SJSA1 (cell line): ENCODE measurements around the gene IZUMO3. TPM values are rescaled to one million over a fixed set of nuclear protein-coding genes. Genes with fewer than 3 reads are reported as not detected.

Experiments
- DNase-seq, 2 experiments: peaks; one replicate each; pipeline ENCODE4 v3.0.0-alpha.2; 2015 to 2020; ENCODE audit warnings: low spot score in 2 of 2, low read depth in 1 of 2
- H3K27ac ChIP-seq: fragments of 250-450 bp; sonication (Bioruptor Pico); 2 replicates; pipeline ENCODE4 v1.5.1; 2020; ENCODE audit warnings: mild to moderate bottlenecking, moderate library complexity
- H3K27me3 ChIP-seq: fragments of 250-450 bp; sonication (Bioruptor Pico); replicated peaks from 2 replicates; pipeline ENCODE4 v1.5.1; 2020; ENCODE audit warnings: mild to moderate bottlenecking, moderate library complexity
- H3K36me3 ChIP-seq: fragments of 250-450 bp; sonication (Bioruptor Pico); 2 replicates; pipeline ENCODE4 v1.5.1; 2020; ENCODE audit warnings: mild to moderate bottlenecking
- H3K4me1 ChIP-seq: fragments of 250-450 bp; sonication (Bioruptor Pico); replicated peaks from 2 replicates; pipeline ENCODE4 v1.6.1; 2021; ENCODE audit warnings: mild to moderate bottlenecking
- H3K4me3 ChIP-seq: fragments of 250-450 bp; sonication (Bioruptor Pico); 2 replicates; pipeline ENCODE4 v1.5.1; 2020; ENCODE audit warnings: mild to moderate bottlenecking
- H3K9me3 ChIP-seq: fragments of 250-450 bp; sonication (Bioruptor Pico); replicated peaks from 2 replicates; pipeline ENCODE4 v1.5.1; 2020; ENCODE audit warnings: mild to moderate bottlenecking
- total RNA-seq: library from RNA; depleted of rRNA; stranded (reverse); fragments of >200 nt; shearing (Covaris generic); gene quantifications from 2 replicates; pipeline ENCODE4 v1.2.3, GENCODE V29; 2014

IZUMO3 gene
- total RNA-seq, 1 experiment from 2014 or later, result not detected

GRCh38 chr9:24509850-24510249, 35.8 kb downstream of the IZUMO3 start:
- Histone ChIP-seq H3K4me1 (no peaks in the 10 kb centered on the region), H3K4me3 (no peak overlapping the region), H3K27ac (no peak overlapping the region), H3K27me3 (no peaks in the 10 kb centered on the region), H3K36me3 (no peaks in the 10 kb centered on the region), H3K9me3 (no peaks in the 10 kb centered on the region)
- no peak for DNase-seq

DNA sequence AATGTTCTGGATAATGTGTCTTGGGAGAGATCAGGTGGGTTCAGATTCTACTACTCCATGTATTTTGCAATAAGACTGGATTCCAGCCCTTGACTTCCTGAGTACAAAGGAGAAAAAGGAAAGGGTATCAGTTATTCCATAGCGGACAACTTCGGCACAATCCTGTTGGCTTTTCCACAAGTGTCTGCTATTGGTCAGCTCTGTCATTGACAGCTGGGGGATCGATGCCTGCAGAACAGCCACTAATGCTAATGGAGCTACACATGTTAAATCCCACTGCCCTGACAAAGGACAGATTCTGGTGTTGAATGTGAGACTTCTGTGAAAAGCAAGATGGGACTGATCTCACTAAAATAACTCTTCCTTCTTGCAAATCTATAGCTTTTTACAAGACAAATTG, 41.2 kb downstream of the IZUMO3 start:
- H3K27ac ChIP-seq, result no peak overlapping the region
- DNase-seq, result no peak
- H3K4me1 ChIP-seq, result no peaks in the 10 kb centered on the region
- H3K4me3 ChIP-seq, result no peak overlapping the region
- H3K36me3 ChIP-seq, result no peaks in the 10 kb centered on the region
- no peaks in the 10 kb centered on the region for H3K27me3 ChIP-seq
- no peaks in the 10 kb centered on the region for H3K9me3 ChIP-seq

- no peak overlapping the region for H3K4me3 ChIP-seq
- no peaks in the 10 kb centered on the region for H3K36me3 ChIP-seq
- no peaks in the 10 kb centered on the region for H3K27me3 ChIP-seq
- H3K9me3 ChIP-seq, result no peaks in the 10 kb centered on the region
- H3K4me1 ChIP-seq, result no peaks in the 10 kb centered on the region
- DNase-seq, result no peak
- no peak overlapping the region for H3K27ac ChIP-seq
Measured at GRCh38 chr9:24502206-24502937, 43.3 kb downstream of the IZUMO3 start.

- DNase-seq, result no peak
- H3K27me3 ChIP-seq, result no peaks in the 10 kb centered on the region
- no peak overlapping the region for H3K27ac ChIP-seq
- no peaks in the 10 kb centered on the region for H3K36me3 ChIP-seq
- no peaks in the 10 kb centered on the region for H3K9me3 ChIP-seq
- H3K4me3 ChIP-seq, result no peak overlapping the region
- H3K4me1 ChIP-seq, result no peaks in the 10 kb centered on the region
Measured at GRCh38 chr9:24500761-24501160, 44.9 kb downstream of the IZUMO3 start.

- H3K9me3 ChIP-seq, result no peaks in the 10 kb centered on the region
- no peaks in the 10 kb centered on the region for H3K4me1 ChIP-seq
- H3K4me3 ChIP-seq, result no peak overlapping the region
- no peaks in the 10 kb centered on the region for H3K27me3 ChIP-seq
- no peaks in the 10 kb centered on the region for H3K36me3 ChIP-seq
- DNase-seq, result no peak
- no peak overlapping the region for H3K27ac ChIP-seq
Measured at GRCh38 chr9:24498632-24499031, 47.1 kb downstream of the IZUMO3 start.

- no peaks in the 10 kb centered on the region for H3K9me3 ChIP-seq
- no peak overlapping the region for H3K4me3 ChIP-seq
- H3K36me3 ChIP-seq, result no peaks in the 10 kb centered on the region
- no peaks in the 10 kb centered on the region for H3K4me1 ChIP-seq
- H3K27me3 ChIP-seq, result no peaks in the 10 kb centered on the region
- no peak for DNase-seq
- no peak overlapping the region for H3K27ac ChIP-seq
Measured at GRCh38 chr9:24497671-24498070, 48.0 kb downstream of the IZUMO3 start.
